ENCODE data around the gene RAB11FIP2.

DNA sequence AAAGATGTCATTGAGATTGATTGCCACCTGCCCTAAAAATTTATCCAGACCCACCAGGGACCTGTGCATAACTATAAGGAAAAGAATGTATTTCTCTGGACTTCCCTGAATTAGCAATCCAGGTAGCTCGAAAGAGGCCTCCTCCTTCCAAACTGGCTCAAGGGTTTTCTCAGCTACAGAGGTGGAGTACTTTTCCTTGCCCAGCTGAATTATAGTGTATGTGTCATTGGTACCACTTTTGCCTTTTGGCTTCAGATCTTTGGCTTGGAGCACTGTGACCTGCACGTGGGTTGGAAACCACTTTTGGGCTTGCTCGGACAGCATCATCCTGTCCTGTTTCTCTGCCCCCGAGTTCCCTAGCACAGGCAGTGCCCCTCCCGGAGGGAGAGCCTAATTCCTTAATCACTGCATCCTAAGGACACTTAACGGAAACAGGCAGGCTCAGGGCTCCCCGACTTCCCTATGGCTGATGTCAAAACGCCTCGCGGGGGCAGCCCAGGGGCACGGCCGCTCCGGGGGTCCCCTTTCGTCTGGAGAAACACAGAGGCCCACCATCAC is 825 bp downstream of the RAB11FIP2 start:
- TF ChIP-seq ZNF274 (IDR thresholded peaks at IDR 0.05; ENCODE audit: low read depth, low read length) = no peak
- TF ChIP-seq YY1 (IDR thresholded peaks at IDR 0.05; ENCODE audit: insufficient read depth, insufficient read length) = no peak

Measured in NT2/D1 (cell line).